GM21423 (cell line): ENCODE results near the gene MAP3K5.
"Not testable (repeated sequence)": the region's sequence is repeated elsewhere in the genome, so short reads cannot be mapped to it uniquely, and the experiment has no call there.

Experiments
- ATAC-seq: cut with Tn5 transposase; IDR thresholded peaks from one replicate; pipeline ENCODE4 v1.9.1; 2021; ENCODE audit warnings: mild to moderate bottlenecking, moderate library complexity; ENCODE audit not compliant: unreplicated experiment

The MAP3K5 gene

GRCh38 chr6:136774228-136775041, 17.8 kb downstream of the MAP3K5 start:
- ATAC-seq = no peak

GRCh38 chr6:136773473-136773796, 18.8 kb downstream of the MAP3K5 start:
- no peak for ATAC-seq

GRCh38 chr6:136772685-136773472, 19.4 kb downstream of the MAP3K5 start:
- ATAC-seq = peak; percentile 71

- ATAC-seq = no peak
Observed at GRCh38 chr6:136771306-136771705, 21.0 kb downstream of the MAP3K5 start.

- ATAC-seq = no peak
Observed at GRCh38 chr6:136769759-136770158, 22.5 kb downstream of the MAP3K5 start.

- no peak for ATAC-seq
Observed at GRCh38 chr6:136769124-136769523, 23.2 kb downstream of the MAP3K5 start.

- no peak for ATAC-seq
Observed at GRCh38 chr6:136767570-136768309, 24.5 kb downstream of the MAP3K5 start.

GRCh38 chr6:136767103-136767502, 25.2 kb downstream of the MAP3K5 start:
- no peak for ATAC-seq

- ATAC-seq = no peak
Observed at GRCh38 chr6:136766274-136766673, 26.0 kb downstream of the MAP3K5 start.

GRCh38 chr6:136764517-136764993, 27.7 kb downstream of the MAP3K5 start:
- ATAC-seq = peak; percentile 39

- ATAC-seq = peak; percentile 39
Observed at GRCh38 chr6:136763716-136764516, 28.4 kb downstream of the MAP3K5 start.

GRCh38 chr6:136763255-136763654, 29.0 kb downstream of the MAP3K5 start:
- no peak for ATAC-seq

- no peak for ATAC-seq
Observed at GRCh38 chr6:136762022-136762975, 30.0 kb downstream of the MAP3K5 start.

- ATAC-seq = peak; percentile 30
Observed at GRCh38 chr6:136761227-136761922, 30.9 kb downstream of the MAP3K5 start.

GRCh38 chr6:136760781-136761180, 31.5 kb downstream of the MAP3K5 start:
- not testable (repeated sequence) for ATAC-seq

GRCh38 chr6:136757150-136757549, 35.1 kb downstream of the MAP3K5 start:
- ATAC-seq = no peak

- ATAC-seq = no peak
Observed at GRCh38 chr6:136754820-136755219, 37.5 kb downstream of the MAP3K5 start.

GRCh38 chr6:136753624-136754023, 38.7 kb downstream of the MAP3K5 start:
- ATAC-seq = no peak

GRCh38 chr6:136752554-136752953, 39.7 kb downstream of the MAP3K5 start:
- ATAC-seq = no peak
